Stimulated activated CD8-positive, alpha-beta memory T cell treated with anti-CD3 and anti-CD28 coated beads, Interleukin-7, amount 100 ng/mL, for 24 hours (primary cell): Measurements from ENCODE around the gene OTUD5.
"Not testable (repeated sequence)": the region's sequence is repeated elsewhere in the genome, so short reads cannot be mapped to it uniquely, and the experiment has no call there.

Experiments used
- DNase-seq: peaks from one replicate; pipeline ENCODE4 v3.0.0-alpha.2; 2020; ENCODE audit warnings: low read depth

OTUD5 gene

GRCh38 chrX:48890296-48890925 is 67.0 kb downstream of the OTUD5 start:
- no peak for DNase-seq

DNA sequence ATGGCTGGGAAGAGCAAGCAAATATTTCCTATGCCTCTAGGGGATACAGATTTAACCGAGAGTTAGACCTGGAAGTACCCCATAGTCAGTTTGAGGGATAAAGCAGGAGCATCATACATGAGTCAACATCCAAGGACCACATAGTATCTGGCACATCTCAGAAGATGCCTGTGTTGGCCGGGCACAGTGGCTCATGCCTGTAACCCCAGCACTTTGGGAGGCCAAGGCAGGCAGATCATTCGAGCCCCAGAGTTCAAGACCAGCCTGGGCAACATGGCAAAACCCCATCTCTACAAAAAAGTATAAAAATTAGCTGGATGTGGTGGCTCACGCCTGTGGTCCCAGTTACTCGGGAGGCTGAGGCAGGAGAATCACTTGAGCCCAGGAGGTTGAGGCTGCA is 70.8 kb downstream of the OTUD5 start:
- DNase-seq, result not testable (repeated sequence)

- DNase-seq, result no peak
Measured at GRCh38 chrX:48883729-48884128, 73.7 kb downstream of the OTUD5 start.

GRCh38 chrX:48876944-48877343 is 80.5 kb downstream of the OTUD5 start:
- not testable (repeated sequence) for DNase-seq
